OCI-LY7 (cell line): ENCODE data around the gene BRD7. TPM values are rescaled to one million over a fixed set of nuclear protein-coding genes. Genes with fewer than 3 reads are reported as not detected.

Experiments used
- BruUV-seq: library from RNA; stranded (reverse); fragments of 400-500 nt; replicated peaks from 2 replicates; lab custom pipeline; 2021; lab: Mats Ljungman, UMichigan
- CTCF ChIA-PET: fragments of 300-600 bp; sonication (Branson Sonifier 250); formaldehyde crosslinking; loops from one replicate; lab custom pipeline; 2022; ENCODE audit warnings: antibody characterized with exemption; ENCODE audit not compliant: unreplicated experiment; lab: Charles Lee
- POLR2A ChIA-PET: fragments of 300-600 bp; sonication (Branson Sonifier 250); formaldehyde crosslinking; loops from one replicate; lab custom pipeline; 2022; ENCODE audit warnings: antibody characterized with exemption; lab: Charles Lee
- DNase-seq: peaks from one replicate; pipeline ENCODE4 v3.0.0-alpha.2; 2015; ENCODE audit warnings: low spot score
- H2AFZ ChIP-seq: fragments of 200-600 bp; sonication (generic), shearing (Covaris generic); 2 replicates; pipeline ENCODE4 v1.6.1; 2014; ENCODE audit warnings: mild to moderate bottlenecking, antibody characterized with exemption, low read length, moderate library complexity
- H3K27ac ChIP-seq: fragments of 200-600 bp; sonication (generic); 2 replicates; pipeline ENCODE4 v1.5.1; 2014; ENCODE audit warnings: mixed run types, low read depth, mild to moderate bottlenecking, moderate library complexity, low read length, inconsistent platforms; ENCODE audit not compliant: poor library complexity, severe bottlenecking
- H3K36me3 ChIP-seq: fragments of 200-600 bp; sonication (generic); 2 replicates; pipeline ENCODE4 v1.6.1; 2014; ENCODE audit warnings: mild to moderate bottlenecking, antibody characterized with exemption, low read length, moderate library complexity, mixed read lengths; ENCODE audit not compliant: insufficient read depth
- H3K4me1 ChIP-seq: fragments of 200-600 bp; sonication (generic); 2 replicates; pipeline ENCODE4 v1.5.1; 2014; ENCODE audit warnings: mild to moderate bottlenecking, low read length; ENCODE audit not compliant: insufficient read depth, poor library complexity, severe bottlenecking
- H3K4me2 ChIP-seq: fragments of 200-600 bp; sonication (generic); 2 replicates; pipeline ENCODE4 v1.6.1; 2014; ENCODE audit warnings: mild to moderate bottlenecking, low read length
- H3K4me3 ChIP-seq: fragments of 200-600 bp; sonication (generic); 2 replicates; pipeline ENCODE4 v1.5.1; 2014; ENCODE audit warnings: mild to moderate bottlenecking, low read depth, low read length; ENCODE audit not compliant: poor library complexity, severe bottlenecking
- H3K79me2 ChIP-seq: fragments of 200-600 bp; sonication (generic); 2 replicates; pipeline ENCODE4 v1.6.1; 2016; ENCODE audit warnings: low read depth, mild to moderate bottlenecking, low read length, moderate library complexity, mixed read lengths; ENCODE audit not compliant: insufficient read depth
- H3K9me2 ChIP-seq: fragments of 200-600 bp; sonication (generic); 2 replicates; pipeline ENCODE4 v1.6.1; 2016; ENCODE audit warnings: mild to moderate bottlenecking, low read length, mixed read lengths; ENCODE audit not compliant: insufficient read depth
- H3K9me3 ChIP-seq: fragments of 200-600 bp; sonication (generic); 2 replicates; pipeline ENCODE4 v1.6.1; 2014; ENCODE audit warnings: mild to moderate bottlenecking, mixed run types, low read length, mixed read lengths
- H4K20me1 ChIP-seq: fragments of 200-600 bp; sonication (generic); 2 replicates; pipeline ENCODE4 v1.6.1; 2014; ENCODE audit warnings: mild to moderate bottlenecking, antibody characterized with exemption, low read length, moderate library complexity, mixed read lengths; ENCODE audit not compliant: insufficient read depth
- EZH2phosphoT487 ChIP-seq: fragments of 200-600 bp; sonication (generic); IDR thresholded peaks from 2 replicates; pipeline ENCODE4 v1.6.1; 2018; ENCODE audit warnings: low read depth, borderline replicate concordance, mild to moderate bottlenecking, mixed run types, antibody characterized with exemption, low read length, moderate library complexity, mixed read lengths
- intact Hi-C: fragments of 100-400 bp; cut with micrococcal nuclease; formaldehyde crosslinking; loops from one replicate; pipeline ENCODE4 v1.10.0; 2022; ENCODE audit not compliant: unreplicated experiment
- total RNA-seq, 2 experiments: library from RNA; depleted of rRNA in 1 of 2; stranded (reverse); fragments of >200 nt in 1 of 2; shearing (Covaris generic) in 1 of 2; gene quantifications; 2 replicates each; pipeline ENCODE4 v1.2.3, GENCODE V29; 2014 to 2022
- TF ChIP-seq, protein P1 (sequence below): fragments of 200-600 bp; sonication (generic); conservative IDR thresholded peaks from 2 replicates; pipeline ENCODE4 v1.5.1; 2014; ENCODE audit warnings: mild to moderate bottlenecking, antibody characterized with exemption, low read length, moderate library complexity, mixed read lengths

BRD7 gene
- total RNA-seq, 2 experiments from 2014 or later, result 78.5 to 105 TPM

DNA sequence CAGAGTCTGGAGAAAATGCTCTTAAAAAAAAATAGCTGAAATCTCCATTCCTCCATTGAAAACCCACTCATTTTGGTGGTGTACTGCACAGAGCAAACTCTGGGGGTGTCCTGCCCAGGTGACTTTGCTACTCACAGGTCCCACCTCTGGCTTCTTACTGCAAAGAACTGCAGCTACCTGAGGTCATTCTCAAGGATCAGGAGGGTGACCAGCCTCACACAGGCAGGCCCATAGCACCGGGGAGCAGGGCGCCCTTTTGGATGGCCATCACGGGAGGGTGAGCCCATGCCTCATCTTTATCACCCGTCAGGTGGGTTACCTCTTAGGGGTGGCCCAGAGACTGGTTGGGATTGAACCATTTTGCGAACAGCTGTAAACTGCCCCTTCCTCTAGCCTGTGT, 32.6 kb upstream of the BRD7 start:
- Histone ChIP-seq H3K9me3 (no peaks in the 10 kb centered on the region), H3K36me3 (no peaks in the 10 kb centered on the region), H2AFZ (no peak overlapping the region), H3K9me2 (no peaks in the 10 kb centered on the region), H3K27ac (no peak overlapping the region), H3K4me2 (no peak overlapping the region), H3K79me2 (no peaks in the 10 kb centered on the region), H3K4me3 (no peak overlapping the region), H3K4me1 (no peaks in the 10 kb centered on the region), H4K20me1 (no peaks in the 10 kb centered on the region)
- intact Hi-C loops, result no loop called here
- DNase-seq, result no peak
- CTCF ChIA-PET, result no interaction called here
- TF ChIP-seq, protein P1, sequence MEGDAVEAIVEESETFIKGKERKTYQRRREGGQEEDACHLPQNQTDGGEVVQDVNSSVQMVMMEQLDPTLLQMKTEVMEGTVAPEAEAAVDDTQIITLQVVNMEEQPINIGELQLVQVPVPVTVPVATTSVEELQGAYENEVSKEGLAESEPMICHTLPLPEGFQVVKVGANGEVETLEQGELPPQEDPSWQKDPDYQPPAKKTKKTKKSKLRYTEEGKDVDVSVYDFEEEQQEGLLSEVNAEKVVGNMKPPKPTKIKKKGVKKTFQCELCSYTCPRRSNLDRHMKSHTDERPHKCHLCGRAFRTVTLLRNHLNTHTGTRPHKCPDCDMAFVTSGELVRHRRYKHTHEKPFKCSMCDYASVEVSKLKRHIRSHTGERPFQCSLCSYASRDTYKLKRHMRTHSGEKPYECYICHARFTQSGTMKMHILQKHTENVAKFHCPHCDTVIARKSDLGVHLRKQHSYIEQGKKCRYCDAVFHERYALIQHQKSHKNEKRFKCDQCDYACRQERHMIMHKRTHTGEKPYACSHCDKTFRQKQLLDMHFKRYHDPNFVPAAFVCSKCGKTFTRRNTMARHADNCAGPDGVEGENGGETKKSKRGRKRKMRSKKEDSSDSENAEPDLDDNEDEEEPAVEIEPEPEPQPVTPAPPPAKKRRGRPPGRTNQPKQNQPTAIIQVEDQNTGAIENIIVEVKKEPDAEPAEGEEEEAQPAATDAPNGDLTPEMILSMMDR, result no peak
- no peak for TF ChIP-seq EZH2phosphoT487
- POLR2A ChIA-PET, result no interaction called here
- no TSS peak for BruUV-seq

DNA sequence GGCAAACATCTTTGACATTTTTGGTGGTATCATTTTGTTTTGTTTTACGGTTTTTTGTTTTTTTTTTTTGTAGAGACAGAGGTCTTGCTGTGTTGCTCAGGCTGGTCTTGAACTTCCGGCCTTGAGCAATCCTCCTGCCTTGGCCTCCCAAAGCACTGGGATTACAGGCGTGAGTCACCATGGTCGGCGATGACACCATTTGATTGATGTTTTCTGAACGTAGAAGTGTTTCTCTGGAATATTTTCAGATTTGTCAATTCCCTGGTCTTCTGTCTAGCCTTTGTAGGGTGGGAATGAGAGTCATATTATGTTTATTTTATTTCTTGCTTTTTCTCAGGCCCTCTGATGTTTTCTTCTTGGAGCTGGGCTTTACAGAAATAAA, 32.2 kb upstream of the BRD7 start:
- ChIA-PET POLR2A (no interaction called here), CTCF (no interaction called here)
- no peaks in the 10 kb centered on the region for H3K36me3 ChIP-seq
- H3K9me3 ChIP-seq, result no peaks in the 10 kb centered on the region
- H3K79me2 ChIP-seq, result no peaks in the 10 kb centered on the region
- H2AFZ ChIP-seq, result no peak overlapping the region
- no peaks in the 10 kb centered on the region for H3K9me2 ChIP-seq
- no peak for TF ChIP-seq EZH2phosphoT487
- TF ChIP-seq, protein P1, result no peak
- H3K4me1 ChIP-seq, result peaks cover 3% of the 10 kb centered on the region
- H4K20me1 ChIP-seq, result no peaks in the 10 kb centered on the region
- no TSS peak for BruUV-seq
- H3K4me2 ChIP-seq, result no peak overlapping the region
- H3K27ac ChIP-seq, result no peak overlapping the region
- no peak for DNase-seq
- no peak overlapping the region for H3K4me3 ChIP-seq
- intact Hi-C loops, result no loop called here

GRCh38 chr16:50400312-50400966, 31.7 kb upstream of the BRD7 start:
- DNase-seq, result no peak
- BruUV-seq, result no TSS peak
- Histone ChIP-seq H3K4me3 (no peak overlapping the region), H3K9me2 (no peaks in the 10 kb centered on the region), H3K9me3 (no peaks in the 10 kb centered on the region), H2AFZ (no peak overlapping the region), H3K27ac (no peak overlapping the region), H3K4me2 (no peak overlapping the region), H3K79me2 (no peaks in the 10 kb centered on the region), H3K36me3 (no peaks in the 10 kb centered on the region), H4K20me1 (no peaks in the 10 kb centered on the region), H3K4me1 (peaks cover 8% of the 10 kb centered on the region)
- ChIA-PET CTCF (no interaction called here), POLR2A (interaction anchor here (0.7 kb wide), 1 partner anchor 26 kb away, joined by 4 read pairs; no protein-coding TSS in a partner anchor)
- intact Hi-C loops, result no loop called here
- TF ChIP-seq, protein P1, result no peak
- no peak for TF ChIP-seq EZH2phosphoT487
